ENCODE measurements around the gene PLS3. TPM values are rescaled to one million over a fixed set of nuclear protein-coding genes. Genes with fewer than 3 reads are reported as not detected.

The PLS3 gene
- total RNA-seq, 1 donor from 2014 or later, result 382 TPM

DNA sequence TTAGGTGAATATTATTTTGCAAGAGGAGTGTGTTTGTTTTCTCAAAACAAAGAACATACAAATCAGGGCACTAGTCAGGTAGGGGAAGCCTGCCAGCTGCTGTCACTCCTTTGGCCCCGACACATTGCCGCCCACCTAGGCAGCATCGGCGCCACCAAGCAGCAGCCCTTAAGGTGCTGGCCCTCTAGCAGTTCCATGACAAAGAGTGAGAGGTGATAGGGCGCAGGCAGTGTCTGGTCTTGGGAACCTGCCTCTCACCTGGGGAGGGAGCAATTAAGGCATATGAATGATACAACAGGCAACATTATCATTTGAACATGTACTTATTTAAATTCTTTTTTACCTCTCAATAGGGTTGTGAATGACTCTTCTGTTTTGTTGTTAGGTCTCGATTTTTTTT is 135.1 kb downstream of the PLS3 start:
- Histone ChIP-seq H3K4me1 (no peaks in the 10 kb centered on the region), H3K36me3 (no peaks in the 10 kb centered on the region), H3K9me3 (no peaks in the 10 kb centered on the region), H3K27me3 (no peaks in the 10 kb centered on the region), H3K4me3 (no peak overlapping the region), H3K27ac (no peak overlapping the region)
- intact Hi-C loops (cut with DNase I), result no loop called here
- DNase-seq (ENCODE audit: extremely low spot score in 2 of 2), result no peak
- TF ChIP-seq POLR2A (IDR thresholded peaks at IDR 0.05) (no peak), POLR2AphosphoS5 (IDR thresholded peaks at IDR 0.05; ENCODE audit: insufficient read depth in 1 of 2, low read depth in 1 of 2) (no peak)
- TF ChIP-seq, protein P1, sequence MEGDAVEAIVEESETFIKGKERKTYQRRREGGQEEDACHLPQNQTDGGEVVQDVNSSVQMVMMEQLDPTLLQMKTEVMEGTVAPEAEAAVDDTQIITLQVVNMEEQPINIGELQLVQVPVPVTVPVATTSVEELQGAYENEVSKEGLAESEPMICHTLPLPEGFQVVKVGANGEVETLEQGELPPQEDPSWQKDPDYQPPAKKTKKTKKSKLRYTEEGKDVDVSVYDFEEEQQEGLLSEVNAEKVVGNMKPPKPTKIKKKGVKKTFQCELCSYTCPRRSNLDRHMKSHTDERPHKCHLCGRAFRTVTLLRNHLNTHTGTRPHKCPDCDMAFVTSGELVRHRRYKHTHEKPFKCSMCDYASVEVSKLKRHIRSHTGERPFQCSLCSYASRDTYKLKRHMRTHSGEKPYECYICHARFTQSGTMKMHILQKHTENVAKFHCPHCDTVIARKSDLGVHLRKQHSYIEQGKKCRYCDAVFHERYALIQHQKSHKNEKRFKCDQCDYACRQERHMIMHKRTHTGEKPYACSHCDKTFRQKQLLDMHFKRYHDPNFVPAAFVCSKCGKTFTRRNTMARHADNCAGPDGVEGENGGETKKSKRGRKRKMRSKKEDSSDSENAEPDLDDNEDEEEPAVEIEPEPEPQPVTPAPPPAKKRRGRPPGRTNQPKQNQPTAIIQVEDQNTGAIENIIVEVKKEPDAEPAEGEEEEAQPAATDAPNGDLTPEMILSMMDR (IDR thresholded peaks at IDR 0.05), result no peak

DNA sequence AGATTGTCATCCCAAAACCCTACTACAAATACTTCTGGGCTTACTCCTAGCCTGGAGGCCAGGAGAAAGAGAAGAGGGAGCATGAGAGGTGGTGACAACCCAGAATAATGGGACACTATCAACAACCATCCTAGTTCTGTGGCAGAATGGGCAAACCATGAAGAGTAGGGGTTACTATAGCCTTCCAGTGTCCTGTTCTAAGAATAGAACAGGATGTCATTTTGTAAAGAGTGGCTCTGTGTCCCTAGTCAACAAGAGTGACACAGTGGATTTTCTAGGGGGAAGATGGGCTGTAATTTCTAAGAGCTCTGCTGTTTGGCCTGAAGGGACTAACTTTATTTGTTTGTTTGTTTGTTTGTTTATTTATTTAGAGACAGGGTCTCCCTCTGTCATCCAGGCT is 136.0 kb downstream of the PLS3 start:
- H3K27me3 ChIP-seq, result no peaks in the 10 kb centered on the region
- TF ChIP-seq POLR2AphosphoS5 (IDR thresholded peaks at IDR 0.05; ENCODE audit: insufficient read depth in 1 of 2, low read depth in 1 of 2) (no peak), POLR2A (IDR thresholded peaks at IDR 0.05) (no peak)
- TF ChIP-seq, protein P1 (IDR thresholded peaks at IDR 0.05), result no peak
- H3K4me3 ChIP-seq, result no peak overlapping the region
- H3K27ac ChIP-seq, result no peak overlapping the region
- H3K36me3 ChIP-seq, result no peaks in the 10 kb centered on the region
- H3K4me1 ChIP-seq, result no peaks in the 10 kb centered on the region
- H3K9me3 ChIP-seq, result no peaks in the 10 kb centered on the region
- DNase-seq (ENCODE audit: extremely low spot score in 2 of 2), result no peak
- intact Hi-C loops (cut with DNase I), result no loop called here

- Histone ChIP-seq H3K4me3 (no peak overlapping the region), H3K4me1 (no peaks in the 10 kb centered on the region), H3K9me3 (no peaks in the 10 kb centered on the region), H3K36me3 (no peaks in the 10 kb centered on the region), H3K27me3 (no peaks in the 10 kb centered on the region), H3K27ac (no peak overlapping the region)
- intact Hi-C loops (cut with DNase I), result no loop called here
- TF ChIP-seq POLR2A (IDR thresholded peaks at IDR 0.05) (no peak), POLR2AphosphoS5 (IDR thresholded peaks at IDR 0.05; ENCODE audit: insufficient read depth in 1 of 2, low read depth in 1 of 2) (no peak)
- TF ChIP-seq, protein P1 (IDR thresholded peaks at IDR 0.05), result no peak
- no peak for DNase-seq (ENCODE audit: extremely low spot score in 2 of 2)
Observed at GRCh38 chrX:115697806-115698205, 136.8 kb downstream of the PLS3 start.

Small RNA genes lying within 50 kb of the gene (small RNA-seq; reads per million reads assigned to genes)
- gene RF00264, result not detected
